ENCODE measurements around the gene SMIM41. TPM values are rescaled to one million over a fixed set of nuclear protein-coding genes. Genes with fewer than 3 reads are reported as not detected.
A peak's percentile ranks its signal among the peaks of the same experiment; 100 is the strongest.

The SMIM41 gene
- total and polyA plus RNA-seq, 4 donors, result 0.03 to 0.50 (median 0.24) TPM; not detected in 1

GRCh38 chr12:52119398-52120254, 40.1 kb downstream of the SMIM41 start:
- no peaks in the 10 kb centered on the region for H3K36me3 ChIP-seq (ENCODE audit: control insufficient read depth in 4 of 4, insufficient read depth in 3 of 4, low read depth in 1 of 4, low read length in 3 of 4)
- peak overlapping the region; percentile 65 to 67 for H3K27ac ChIP-seq (ENCODE audit: low read depth in 1 of 2, low read length in 2 of 2)
- TF ChIP-seq REST (IDR thresholded peaks at IDR 0.05) (no peak), MAX (IDR thresholded peaks at IDR 0.05) (peak; percentile 49), ATF3 (IDR thresholded peaks at IDR 0.05) (no peak), YY1 (IDR thresholded peaks at IDR 0.05) (peak; percentile 10), SP1 (IDR thresholded peaks at IDR 0.05) (peak; percentile 91), GABPA (IDR thresholded peaks at IDR 0.05 in 1 of 2, conservative IDR thresholded peaks at IDR 0.05 in 1 of 2) (no peak), EGR1 (IDR thresholded peaks at IDR 0.05; ENCODE audit: low read depth in 2 of 2) (no peak), JUND (IDR thresholded peaks at IDR 0.05) (no peak), HNF4A (conservative IDR thresholded peaks at IDR 0.05) (peak; percentile 87 to 91), TAF1 (conservative IDR thresholded peaks at IDR 0.05) (no peak), RAD21 (IDR thresholded peaks at IDR 0.05) (peak; percentile 62 to 78), FOXA1 (IDR thresholded peaks at IDR 0.05) (peak; percentile 57), ZBTB33 (IDR thresholded peaks at IDR 0.05) (no peak), HNF4G (IDR thresholded peaks at IDR 0.05) (peak; percentile 41), FOXA2 (IDR thresholded peaks at IDR 0.05) (peak; percentile 70), NR2F2 (IDR thresholded peaks at IDR 0.05) (peak; percentile 48), RXRA (IDR thresholded peaks at IDR 0.05) (peak; percentile 91 to 95)
- TF ChIP-seq, protein P1, sequence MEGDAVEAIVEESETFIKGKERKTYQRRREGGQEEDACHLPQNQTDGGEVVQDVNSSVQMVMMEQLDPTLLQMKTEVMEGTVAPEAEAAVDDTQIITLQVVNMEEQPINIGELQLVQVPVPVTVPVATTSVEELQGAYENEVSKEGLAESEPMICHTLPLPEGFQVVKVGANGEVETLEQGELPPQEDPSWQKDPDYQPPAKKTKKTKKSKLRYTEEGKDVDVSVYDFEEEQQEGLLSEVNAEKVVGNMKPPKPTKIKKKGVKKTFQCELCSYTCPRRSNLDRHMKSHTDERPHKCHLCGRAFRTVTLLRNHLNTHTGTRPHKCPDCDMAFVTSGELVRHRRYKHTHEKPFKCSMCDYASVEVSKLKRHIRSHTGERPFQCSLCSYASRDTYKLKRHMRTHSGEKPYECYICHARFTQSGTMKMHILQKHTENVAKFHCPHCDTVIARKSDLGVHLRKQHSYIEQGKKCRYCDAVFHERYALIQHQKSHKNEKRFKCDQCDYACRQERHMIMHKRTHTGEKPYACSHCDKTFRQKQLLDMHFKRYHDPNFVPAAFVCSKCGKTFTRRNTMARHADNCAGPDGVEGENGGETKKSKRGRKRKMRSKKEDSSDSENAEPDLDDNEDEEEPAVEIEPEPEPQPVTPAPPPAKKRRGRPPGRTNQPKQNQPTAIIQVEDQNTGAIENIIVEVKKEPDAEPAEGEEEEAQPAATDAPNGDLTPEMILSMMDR (IDR thresholded peaks at IDR 0.05; ENCODE audit: low read depth, low read length, missing input control), result peak; percentile 58
- DNase-seq (ENCODE audit: low spot score), result peak; percentile 60
- H3K9me3 ChIP-seq (ENCODE audit: control insufficient read depth in 4 of 4, low read length in 3 of 4), result no peaks in the 10 kb centered on the region
- H3K27me3 ChIP-seq (ENCODE audit: control insufficient read depth in 4 of 4, insufficient read depth in 4 of 4, low read length in 3 of 4), result no peaks in the 10 kb centered on the region
- 11% methylated on average over 23 of the region's 23 CpGs for WGBS
- H3K4me1 ChIP-seq (ENCODE audit: control insufficient read depth in 4 of 4, insufficient read depth in 4 of 4, low read length in 3 of 4), result peaks cover 10 to 52% (median 40%) of the 10 kb centered on the region in 4 donors
- no peak overlapping the region for H3K9ac ChIP-seq (ENCODE audit: low read depth in 1 of 2, low read length in 2 of 2)
- H3K4me3 ChIP-seq (ENCODE audit: low read depth in 1 of 3, low read length in 3 of 3), result no peak overlapping the region
